Fibroblast of skin of abdomen (primary cell): Measurements from ENCODE around the gene IL17RE.
A peak's percentile ranks its signal among the peaks of the same experiment; 100 is the strongest.
"Not testable (repeated sequence)": the region's sequence is repeated elsewhere in the genome, so short reads cannot be mapped to it uniquely, and the experiment has no call there.

Experiments
- DNase-seq: peaks from one replicate; pipeline ENCODE4 v3.0.0-alpha.2; 2013

The IL17RE gene

GRCh38 chr3:9881441-9881840 lies 21.2 kb upstream of the IL17RE start:
- DNase-seq, result no peak

DNA sequence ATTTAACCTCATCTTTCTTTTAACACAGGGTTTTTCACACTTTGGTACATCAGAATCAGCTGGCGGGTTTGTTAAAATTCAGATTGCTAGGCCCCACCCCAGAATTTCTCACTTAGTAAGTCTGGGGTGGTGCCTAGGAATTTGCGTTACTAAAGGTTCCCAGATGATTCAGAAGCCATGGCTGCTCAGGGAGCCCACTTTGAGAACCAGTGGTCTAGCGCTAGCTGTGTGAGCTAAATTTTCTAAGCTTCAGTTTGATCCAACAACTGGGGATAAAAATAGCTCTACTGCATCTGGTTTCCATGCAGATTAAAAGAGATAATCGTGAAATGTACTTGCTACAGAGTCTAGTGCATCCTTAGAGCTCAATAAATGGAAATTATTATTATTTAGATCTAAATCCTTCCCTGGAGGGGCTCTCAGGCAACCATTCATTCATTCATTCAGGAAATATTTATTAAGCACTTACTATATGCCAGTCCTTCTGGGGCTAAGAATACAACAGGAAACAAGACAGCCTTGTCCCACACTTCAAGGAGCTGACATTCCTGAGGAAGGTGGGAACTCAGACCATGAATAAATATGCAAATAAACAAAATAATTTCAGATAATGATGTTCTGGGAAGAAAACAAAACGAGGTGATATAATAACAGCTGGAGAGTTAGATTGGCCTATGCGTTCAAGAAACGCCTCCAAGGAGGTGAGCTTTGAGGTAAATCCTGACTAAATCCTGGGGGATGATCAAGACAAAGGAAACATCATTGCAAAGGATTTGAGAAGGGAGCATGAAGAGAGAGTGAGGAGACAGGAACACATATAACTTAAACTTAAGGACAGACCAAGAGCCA lies 18.7 kb upstream of the IL17RE start:
- peak; percentile 58 for DNase-seq

GRCh38 chr3:9884555-9885165 lies 18.0 kb upstream of the IL17RE start:
- DNase-seq, result peak; percentile 87

- no peak for DNase-seq
Measured at GRCh38 chr3:9886328-9886727, 16.3 kb upstream of the IL17RE start.

- DNase-seq, result no peak
Measured at GRCh38 chr3:9887480-9887879, 15.2 kb upstream of the IL17RE start.

GRCh38 chr3:9888540-9888939 lies 14.1 kb upstream of the IL17RE start:
- DNase-seq, result no peak

GRCh38 chr3:9889405-9889804 lies 13.2 kb upstream of the IL17RE start:
- DNase-seq, result no peak

DNA sequence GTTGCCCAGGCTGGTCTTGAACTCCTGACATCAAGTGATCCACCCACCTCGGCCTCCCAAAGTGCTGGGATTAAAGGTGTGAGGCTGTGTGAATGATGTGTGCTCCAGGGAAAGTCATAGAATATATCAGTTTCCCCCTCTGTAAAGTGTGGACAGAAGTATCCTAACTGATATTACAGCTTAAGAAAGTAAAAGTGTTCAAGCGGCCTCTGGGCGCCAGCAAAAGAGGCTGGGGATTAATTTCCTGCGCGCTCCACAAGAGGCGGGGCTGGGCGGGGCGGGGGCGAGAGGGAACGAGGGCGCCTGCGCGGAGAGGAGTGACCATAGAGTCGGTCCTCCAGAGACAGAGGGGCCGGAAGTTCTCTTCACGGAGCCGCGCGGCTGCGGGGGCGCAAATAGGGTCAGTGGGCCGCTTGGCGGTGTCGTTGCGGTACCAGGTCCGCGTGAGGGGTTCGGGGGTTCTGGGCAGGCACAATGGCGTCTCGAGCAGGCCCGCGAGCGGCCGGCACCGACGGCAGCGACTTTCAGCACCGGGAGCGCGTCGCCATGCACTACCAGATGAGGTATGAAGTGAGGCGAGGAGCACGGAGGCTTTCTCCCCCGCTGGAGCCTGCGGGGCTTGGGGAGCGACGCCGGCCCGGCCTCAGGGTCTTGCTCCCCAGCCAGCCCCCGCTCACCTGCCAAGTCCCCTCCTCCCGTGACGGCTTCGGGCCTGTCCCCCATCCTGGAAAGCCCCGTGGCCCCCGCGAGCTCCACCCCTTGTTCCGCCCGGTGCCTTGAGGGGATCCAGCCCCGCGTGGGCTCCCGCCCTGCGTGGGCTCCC lies 12.2 kb upstream of the IL17RE start, which contains the start of gene JAGN1:
Gene JAGN1 (plus strand): TSS at position 362 of the 823 bp plus-strand sequence. CDS start 113 bp downstream, at position 475.
- DNase-seq, result peak; percentile 88

- no peak for DNase-seq
Measured at GRCh38 chr3:9891072-9891622, 11.5 kb upstream of the IL17RE start.

DNA sequence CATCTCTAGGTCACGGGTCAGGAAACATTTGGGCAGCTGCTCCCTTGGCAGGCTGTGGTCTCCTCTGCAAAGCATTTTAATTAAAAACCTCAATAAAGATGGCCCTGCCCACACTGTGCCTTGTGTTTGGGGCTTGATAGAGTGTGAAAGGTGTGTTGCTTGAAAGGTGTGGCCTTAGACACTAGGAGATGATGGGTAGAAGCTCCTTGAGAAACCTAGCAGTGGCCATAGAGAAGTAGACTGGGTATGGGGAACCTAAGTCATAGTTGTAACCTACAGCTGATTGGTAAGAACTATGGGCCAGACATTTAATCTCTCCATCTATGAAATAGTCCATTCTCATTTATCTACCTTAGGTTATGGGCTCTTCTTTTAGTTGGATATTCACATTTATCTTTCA lies 8.9 kb upstream of the IL17RE start:
- DNase-seq, result no peak

- DNase-seq, result not testable (repeated sequence)
Measured at GRCh38 chr3:9895715-9896114, 6.9 kb upstream of the IL17RE start.

DNA sequence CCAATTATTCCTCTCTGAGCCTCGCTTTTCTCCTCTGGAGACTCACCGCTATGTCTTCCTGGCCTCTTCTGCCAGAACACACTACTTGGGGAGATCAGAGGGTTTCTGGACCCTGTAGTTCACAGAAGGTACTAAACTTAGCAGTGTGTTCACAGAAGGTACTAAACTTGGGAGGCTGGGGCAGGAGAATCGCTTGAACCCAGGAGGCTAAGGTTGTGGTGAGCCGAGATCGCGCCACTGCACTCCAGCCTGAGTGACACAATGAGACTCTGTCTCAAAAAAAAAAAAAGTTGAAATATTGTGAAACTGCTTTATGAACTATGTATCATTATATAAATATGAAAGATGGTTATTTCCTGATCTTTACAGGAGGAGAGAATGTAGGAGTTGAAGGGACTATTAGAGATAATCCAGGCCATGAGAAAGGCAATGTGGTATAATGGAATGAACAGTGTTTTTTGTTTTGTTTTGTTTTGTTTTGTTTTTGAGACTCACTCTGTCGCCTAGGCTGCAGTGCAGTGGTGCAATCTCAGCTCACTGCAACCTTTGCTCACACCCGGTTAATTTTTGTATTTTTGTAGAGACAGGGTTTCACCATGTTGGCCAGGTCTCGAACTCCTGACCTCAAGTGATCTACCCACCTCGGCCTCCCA lies 5.8 kb upstream of the IL17RE start:
- not testable (repeated sequence) for DNase-seq

DNA sequence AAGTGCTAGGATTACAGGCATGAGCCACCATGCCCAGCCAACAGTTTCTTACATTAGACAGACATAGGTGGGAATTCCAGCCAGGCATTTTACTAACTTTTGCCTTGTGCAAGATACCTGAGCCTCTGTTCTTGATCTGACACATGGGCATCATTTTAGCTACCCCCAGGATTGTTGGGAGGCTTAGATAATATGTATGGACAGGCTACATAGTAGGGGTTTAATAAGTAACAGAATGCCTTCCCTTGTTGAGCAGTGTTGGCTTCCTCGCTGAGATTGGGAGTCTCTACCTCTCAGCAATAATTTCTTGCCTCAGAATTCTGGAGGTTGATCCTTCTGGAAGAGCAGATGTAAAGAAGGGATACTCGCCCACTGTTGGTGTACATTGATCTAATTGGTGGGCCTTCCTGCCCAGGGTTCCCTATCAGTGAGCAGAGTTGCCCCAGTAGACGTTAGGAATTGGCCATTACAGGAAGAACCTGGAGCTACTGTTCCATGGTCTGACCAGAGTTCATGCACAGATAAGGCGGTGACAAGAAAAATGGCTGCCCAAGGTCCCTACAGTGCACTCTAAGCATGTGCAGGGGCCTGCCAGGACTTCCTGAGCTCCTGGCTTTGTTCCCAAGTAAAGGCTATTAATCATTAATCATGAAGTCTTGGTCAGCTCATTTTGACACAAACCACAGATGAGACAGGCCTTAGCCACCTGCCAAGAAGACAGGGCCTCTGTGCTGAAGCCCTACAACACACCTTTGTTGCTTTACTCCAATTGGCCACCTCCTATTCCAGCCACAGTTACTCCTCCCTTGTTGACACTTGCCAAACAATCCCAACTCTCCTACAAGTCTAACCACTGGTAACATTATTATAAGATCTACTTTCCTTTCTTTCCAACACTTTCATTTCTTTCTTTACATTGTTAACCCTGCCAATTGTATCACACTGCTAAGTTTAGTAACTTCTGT lies 5.0 kb upstream of the IL17RE start:
- DNase-seq, result peak; percentile 37

- DNase-seq, result no peak
Measured at GRCh38 chr3:9898467-9899241, 4.0 kb upstream of the IL17RE start.

DNA sequence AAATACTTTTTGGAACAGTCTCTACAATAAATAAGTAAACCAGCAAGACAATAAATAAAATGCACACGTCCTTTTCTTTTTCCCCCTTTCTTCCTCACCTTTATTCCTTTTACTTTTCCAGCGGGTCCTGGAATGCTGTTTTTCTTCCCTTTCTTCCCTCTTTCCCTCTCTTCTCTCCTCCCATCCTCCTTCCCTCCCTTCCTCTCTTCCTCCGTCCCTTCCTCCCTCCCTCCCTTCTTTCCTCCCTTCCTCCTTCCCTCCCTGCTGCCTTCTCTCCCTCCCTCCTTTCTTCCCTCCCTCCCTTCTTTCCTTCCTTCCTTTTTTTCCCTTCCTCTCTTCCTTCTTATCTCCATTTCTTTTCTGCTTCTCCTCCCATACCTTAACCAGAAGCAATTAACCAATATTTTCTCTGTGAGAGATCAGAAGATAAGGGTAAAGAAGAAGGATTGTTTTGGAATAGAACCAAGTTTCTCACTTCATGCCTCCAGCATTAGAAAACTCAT lies 3.3 kb upstream of the IL17RE start:
- DNase-seq, result no peak

DNA sequence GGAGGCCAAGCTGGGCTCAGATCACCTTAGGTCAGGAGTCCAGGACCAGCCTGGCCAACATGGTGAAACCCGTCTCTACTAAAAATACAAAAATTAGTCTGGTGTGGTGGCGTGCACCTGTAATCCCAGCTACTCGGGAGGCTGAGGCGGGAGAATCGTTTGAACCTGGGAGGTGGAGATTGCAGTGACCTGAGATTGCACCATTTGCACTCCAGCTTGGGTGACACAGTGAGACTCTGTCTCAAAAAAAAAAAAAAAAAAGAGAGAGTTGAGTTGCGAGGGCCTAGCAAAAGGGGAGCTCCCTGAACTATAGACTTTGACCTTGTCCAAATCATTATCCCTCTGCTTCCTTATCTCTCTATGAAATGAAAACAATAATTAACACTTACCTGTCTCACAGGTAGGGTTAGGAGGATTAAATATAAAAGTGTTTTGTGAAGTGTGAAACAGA lies 1.7 kb upstream of the IL17RE start:
- not testable (repeated sequence) for DNase-seq

- no peak for DNase-seq
Measured at GRCh38 chr3:9901967-9902366, 681 bp upstream of the IL17RE start.

- peak; percentile 62 for DNase-seq
Measured at GRCh38 chr3:9903238-9903624, 583 bp downstream of the IL17RE start.

DNA sequence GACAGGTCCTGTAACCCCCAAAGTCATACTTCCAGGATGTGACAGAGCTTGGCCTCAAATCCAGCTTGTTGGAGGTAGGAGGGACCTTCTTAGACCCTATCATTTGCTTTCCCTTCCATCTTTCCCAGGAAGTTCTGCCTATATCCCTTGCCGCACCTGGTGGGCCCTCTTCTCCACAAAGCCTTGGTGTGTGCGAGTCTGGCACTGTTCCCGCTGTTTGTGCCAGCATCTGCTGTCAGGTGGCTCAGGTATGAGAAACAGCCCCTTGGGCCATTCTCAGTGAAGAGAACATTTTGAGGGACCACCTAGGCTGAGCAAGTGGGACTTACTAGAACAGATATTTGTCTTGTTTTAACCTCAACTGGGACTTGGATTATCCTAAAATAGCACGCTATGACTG lies 1.3 kb downstream of the IL17RE start:
- DNase-seq, result no peak

DNA sequence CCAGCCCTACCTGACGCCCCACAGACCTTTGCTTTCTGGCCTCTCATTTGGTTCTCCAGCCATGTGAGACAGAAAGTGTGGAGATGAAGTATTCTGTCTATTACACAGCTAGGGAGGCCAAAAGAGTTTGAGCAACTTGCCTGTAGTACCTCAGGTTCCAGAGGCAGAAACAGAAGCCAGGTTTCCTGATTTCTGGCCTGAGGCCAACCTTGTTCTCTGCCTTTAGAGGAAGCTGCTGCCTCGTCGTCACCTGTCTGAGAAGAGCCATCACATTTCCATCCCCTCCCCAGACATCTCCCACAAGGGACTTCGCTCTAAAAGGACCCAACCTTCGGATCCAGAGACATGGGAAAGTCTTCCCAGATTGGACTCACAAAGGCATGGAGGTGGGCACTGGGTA lies 3.8 kb downstream of the IL17RE start:
- no peak for DNase-seq
